ENCODE measurements around the gene LAMA3.

Gene LAMA3

DNA sequence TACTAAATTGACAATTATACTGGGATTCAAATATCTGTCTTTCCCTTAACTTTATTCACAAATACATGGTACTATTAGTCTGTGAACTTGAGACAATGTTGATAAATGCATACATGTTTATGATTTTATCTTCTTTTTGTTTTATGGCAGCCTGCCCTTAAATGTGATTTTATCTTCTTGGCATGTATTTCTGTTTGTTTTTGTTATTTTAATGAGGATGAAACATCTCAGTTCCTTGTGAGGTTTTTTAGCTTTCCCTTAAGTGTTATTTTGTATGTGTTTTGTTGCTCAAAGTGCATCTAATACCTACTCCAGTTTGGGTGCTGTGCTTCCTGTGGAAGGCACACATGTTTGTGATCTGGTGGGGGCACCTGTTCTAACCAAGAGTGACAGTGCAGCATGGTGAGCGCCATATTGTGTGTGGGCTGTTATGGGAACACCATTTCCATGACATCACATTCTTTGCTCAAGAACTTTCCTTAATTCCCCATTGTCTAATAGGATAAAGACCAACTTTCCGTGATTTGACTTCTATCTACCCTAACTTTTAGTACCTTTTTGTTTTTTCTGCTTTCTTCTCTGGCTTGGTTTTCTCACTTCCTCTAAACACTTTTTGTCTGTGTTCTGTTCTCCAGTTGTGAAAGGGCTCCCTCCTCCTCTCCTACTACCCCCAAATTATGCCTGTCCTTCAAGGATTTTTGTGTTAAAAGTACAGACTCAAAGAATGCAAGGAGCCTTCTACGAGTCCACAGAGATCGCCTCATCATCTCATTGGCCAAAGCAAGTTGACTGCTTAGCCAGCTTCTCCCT lies 163.2 kb downstream of the LAMA3 start:
- Histone ChIP-seq H3K36me3 (ENCODE audit: insufficient read depth, low read depth, low read length) (no peaks in the 10 kb centered on the region), H3K4me3 (ENCODE audit: low read length) (no peak overlapping the region), H3K9ac (ENCODE audit: low read depth, low read length) (no peak overlapping the region), H3K9me3 (ENCODE audit: insufficient read depth, low read depth, low read length) (no peaks in the 10 kb centered on the region), H3K27me3 (ENCODE audit: insufficient read depth, low read length) (no peaks in the 10 kb centered on the region), H3K4me1 (ENCODE audit: insufficient read depth, low read length) (peaks cover 14% of the 10 kb centered on the region), H3K27ac (ENCODE audit: low read length) (no peak overlapping the region)

DNA sequence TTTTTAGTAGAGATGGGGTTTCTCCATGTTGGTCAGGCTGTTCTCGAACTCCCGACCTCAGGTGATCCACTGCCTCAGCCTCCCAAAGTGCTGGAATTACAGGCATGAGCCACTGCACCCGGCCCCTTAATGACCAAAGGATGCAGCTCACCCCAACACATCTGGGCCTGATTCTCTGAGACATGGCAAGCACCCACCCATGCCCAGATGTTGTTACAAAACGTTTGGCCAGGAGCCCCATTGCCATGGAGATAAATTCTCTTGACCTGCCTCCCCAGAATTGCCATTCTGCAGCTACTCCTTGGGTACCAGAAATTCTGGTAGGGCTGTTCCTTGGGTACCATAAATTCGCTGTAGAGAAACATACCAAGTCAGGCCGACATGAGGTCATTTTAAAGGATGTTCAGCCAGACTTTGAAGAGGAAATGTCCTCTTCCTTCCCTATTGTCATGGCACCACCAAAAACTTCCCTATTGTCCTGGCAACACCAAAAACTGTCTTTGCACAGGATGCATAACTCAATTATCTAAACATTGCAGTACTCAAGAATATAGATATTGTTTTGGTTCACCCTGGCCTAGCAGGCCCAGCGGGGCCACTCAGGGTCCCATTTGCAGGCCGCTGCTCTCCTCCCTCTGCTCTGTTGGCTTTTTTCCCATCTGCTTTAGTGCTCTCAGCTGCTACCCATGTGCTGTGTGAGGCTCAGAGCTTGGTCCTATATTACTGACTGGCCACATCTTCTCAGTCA lies 164.4 kb downstream of the LAMA3 start:
- no peaks in the 10 kb centered on the region for H3K27me3 ChIP-seq (ENCODE audit: insufficient read depth, low read length)
- no peak overlapping the region for H3K4me3 ChIP-seq (ENCODE audit: low read length)
- no peaks in the 10 kb centered on the region for H3K36me3 ChIP-seq (ENCODE audit: insufficient read depth, low read depth, low read length)
- H3K9ac ChIP-seq (ENCODE audit: low read depth, low read length), result no peak overlapping the region
- no peaks in the 10 kb centered on the region for H3K9me3 ChIP-seq (ENCODE audit: insufficient read depth, low read depth, low read length)
- H3K27ac ChIP-seq (ENCODE audit: low read length), result no peak overlapping the region
- H3K4me1 ChIP-seq (ENCODE audit: insufficient read depth, low read length), result peaks cover 14% of the 10 kb centered on the region

DNA sequence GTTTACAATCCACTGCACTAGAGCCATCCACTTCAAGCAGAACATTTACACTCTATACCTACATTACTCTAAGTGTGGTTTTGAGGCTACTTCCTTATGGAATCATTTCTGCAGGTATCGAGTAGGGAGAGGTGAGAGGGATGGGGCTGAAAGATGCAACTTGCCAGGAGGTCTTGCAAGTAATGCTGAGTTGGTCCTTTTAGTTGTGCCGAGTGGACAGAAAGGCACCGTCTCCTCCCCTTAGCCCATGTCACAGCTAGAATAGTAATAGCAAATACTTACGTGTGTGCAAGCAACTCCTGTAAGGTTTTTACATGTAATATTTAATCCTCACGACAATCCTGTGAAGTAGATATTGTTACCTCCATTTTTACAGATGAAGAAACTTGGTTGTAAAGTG lies 166.5 kb downstream of the LAMA3 start:
- Histone ChIP-seq H3K27me3 (ENCODE audit: insufficient read depth, low read length) (no peaks in the 10 kb centered on the region), H3K9ac (ENCODE audit: low read depth, low read length) (no peak overlapping the region), H3K9me3 (ENCODE audit: insufficient read depth, low read depth, low read length) (no peaks in the 10 kb centered on the region), H3K36me3 (ENCODE audit: insufficient read depth, low read depth, low read length) (no peaks in the 10 kb centered on the region), H3K4me1 (ENCODE audit: insufficient read depth, low read length) (peaks cover 8% of the 10 kb centered on the region; the same call in 1 of the 2 replicates), H3K4me3 (ENCODE audit: low read length) (no peak overlapping the region), H3K27ac (ENCODE audit: low read length) (no peak overlapping the region)

DNA sequence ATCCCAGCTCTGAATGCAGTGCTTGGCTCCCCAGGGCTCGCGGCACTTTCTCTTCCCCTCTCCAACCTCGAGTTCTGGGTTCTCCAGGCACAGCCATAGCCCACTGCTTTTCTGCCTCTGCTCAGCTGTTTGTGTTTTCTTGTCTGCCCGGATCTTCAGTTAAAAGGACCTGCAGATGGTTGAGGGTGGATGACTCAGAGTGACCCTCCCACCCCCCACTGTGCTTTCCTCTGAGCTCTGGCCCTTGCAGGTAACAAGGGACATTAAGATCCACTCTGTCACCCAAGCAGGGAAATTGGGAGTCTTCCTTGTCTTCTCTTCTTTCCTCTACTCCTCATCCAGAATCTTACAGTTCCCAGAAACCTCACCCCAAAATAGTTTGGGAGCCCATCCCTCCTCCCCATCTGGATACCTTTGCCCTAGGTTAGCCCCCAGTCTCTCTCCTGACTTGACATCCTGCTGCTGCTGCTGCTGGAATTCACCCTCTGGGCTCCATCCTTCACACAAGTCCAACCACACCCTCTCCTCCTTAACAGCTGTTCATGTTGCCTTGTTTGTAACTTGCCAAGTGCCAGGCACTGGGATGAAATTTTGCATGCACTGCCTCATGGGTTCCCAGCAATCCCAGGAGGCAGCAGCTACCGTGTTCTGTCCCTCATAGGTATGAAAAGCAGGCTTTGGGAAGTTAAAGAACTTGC lies 167.4 kb downstream of the LAMA3 start:
- Histone ChIP-seq H3K9ac (ENCODE audit: low read depth, low read length) (no peak overlapping the region), H3K4me3 (ENCODE audit: low read length) (no peak overlapping the region), H3K36me3 (ENCODE audit: insufficient read depth, low read depth, low read length) (no peaks in the 10 kb centered on the region), H3K27me3 (ENCODE audit: insufficient read depth, low read length) (no peaks in the 10 kb centered on the region), H3K4me1 (ENCODE audit: insufficient read depth, low read length) (peaks cover 11% of the 10 kb centered on the region), H3K9me3 (ENCODE audit: insufficient read depth, low read depth, low read length) (no peaks in the 10 kb centered on the region), H3K27ac (ENCODE audit: low read length) (no peak overlapping the region)

DNA sequence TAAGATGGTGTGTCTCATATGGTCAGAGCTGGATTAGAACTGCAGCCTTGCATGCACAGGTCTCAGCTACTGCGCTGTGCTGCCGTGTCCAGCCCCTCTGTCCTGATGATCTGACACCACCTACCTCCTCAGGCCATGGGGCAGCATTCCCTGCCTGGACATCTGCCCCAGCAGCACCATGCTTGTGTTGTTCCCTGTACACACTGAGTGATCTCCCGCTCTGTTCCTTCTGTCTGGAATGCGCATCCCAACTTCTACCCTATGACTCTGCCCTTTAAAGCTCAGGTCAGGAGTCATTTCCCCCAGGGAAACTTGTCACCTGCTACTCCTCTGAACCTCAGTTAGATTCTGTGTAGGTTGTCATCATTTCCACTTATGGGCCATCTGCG lies 167.9 kb downstream of the LAMA3 start:
- no peaks in the 10 kb centered on the region for H3K9me3 ChIP-seq (ENCODE audit: insufficient read depth, low read depth, low read length)
- H3K9ac ChIP-seq (ENCODE audit: low read depth, low read length), result no peak overlapping the region
- no peaks in the 10 kb centered on the region for H3K27me3 ChIP-seq (ENCODE audit: insufficient read depth, low read length)
- H3K27ac ChIP-seq (ENCODE audit: low read length), result no peak overlapping the region
- peaks cover 16% of the 10 kb centered on the region for H3K4me1 ChIP-seq (ENCODE audit: insufficient read depth, low read length)
- no peaks in the 10 kb centered on the region for H3K36me3 ChIP-seq (ENCODE audit: insufficient read depth, low read depth, low read length)
- H3K4me3 ChIP-seq (ENCODE audit: low read length), result no peak overlapping the region

DNA sequence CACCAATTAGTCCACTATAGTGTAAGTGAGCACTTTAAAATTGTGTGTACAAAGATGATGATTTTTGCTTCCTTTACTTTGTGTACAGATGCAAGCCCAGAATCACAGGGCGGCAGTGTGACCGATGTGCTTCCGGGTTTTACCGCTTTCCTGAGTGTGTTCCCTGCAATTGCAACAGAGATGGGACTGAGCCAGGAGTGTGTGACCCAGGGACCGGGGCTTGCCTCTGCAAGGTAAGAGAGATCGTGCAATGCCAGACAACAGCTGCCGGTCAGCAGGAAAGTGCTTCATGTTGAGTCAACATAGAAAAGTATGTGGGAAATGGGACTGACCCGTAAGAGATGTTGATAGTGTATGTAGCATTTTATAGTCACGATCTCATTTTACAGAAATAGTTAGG lies 168.5 kb downstream of the LAMA3 start:
- H3K4me1 ChIP-seq (ENCODE audit: insufficient read depth, low read length), result peaks cover 21% of the 10 kb centered on the region
- no peaks in the 10 kb centered on the region for H3K36me3 ChIP-seq (ENCODE audit: insufficient read depth, low read depth, low read length)
- no peaks in the 10 kb centered on the region for H3K9me3 ChIP-seq (ENCODE audit: insufficient read depth, low read depth, low read length)
- no peak overlapping the region for H3K27ac ChIP-seq (ENCODE audit: low read length)
- H3K27me3 ChIP-seq (ENCODE audit: insufficient read depth, low read length), result no peaks in the 10 kb centered on the region
- no peak overlapping the region for H3K9ac ChIP-seq (ENCODE audit: low read depth, low read length)
- no peak overlapping the region for H3K4me3 ChIP-seq (ENCODE audit: low read length)

DNA sequence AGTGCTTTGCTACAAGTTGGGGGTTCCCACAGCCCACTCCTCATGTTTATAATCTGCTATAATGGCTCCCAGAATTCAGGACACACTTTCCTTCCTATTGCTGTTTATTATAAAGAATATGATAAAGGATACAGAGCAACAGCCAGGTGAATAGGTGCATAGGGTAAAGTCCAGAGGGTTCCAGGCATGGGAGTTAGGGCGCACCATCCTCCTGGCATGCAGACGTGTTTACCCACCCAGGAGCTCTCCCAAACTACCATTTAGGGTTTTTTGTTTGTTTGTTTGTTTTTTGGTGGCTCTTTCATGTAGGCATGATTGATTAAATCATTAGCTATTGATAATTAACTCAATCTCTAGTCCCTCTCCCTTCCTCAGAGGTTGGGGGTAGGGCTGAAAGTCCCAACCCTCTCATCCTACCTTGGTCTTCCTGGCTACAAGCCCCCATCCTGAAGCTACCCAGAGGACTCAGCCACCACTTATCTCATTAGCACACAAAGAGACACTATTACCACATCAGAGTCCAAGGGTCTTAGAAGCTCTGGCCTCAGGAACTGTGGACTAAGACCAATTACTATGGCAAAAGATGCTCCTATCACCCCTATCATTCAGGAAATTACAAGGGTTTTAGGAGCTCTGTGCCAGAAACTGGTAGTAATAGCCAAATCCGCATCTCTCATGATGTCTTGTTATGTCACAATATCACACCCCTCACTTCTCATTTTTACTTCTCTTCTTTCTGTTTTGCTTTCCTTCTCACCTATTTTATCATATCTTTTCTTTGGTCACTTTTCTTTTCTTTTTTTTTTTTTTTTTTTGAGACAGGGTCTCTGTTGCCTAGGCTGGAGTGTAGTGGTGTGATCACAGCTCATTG lies 170.4 kb downstream of the LAMA3 start:
- peaks cover 23% of the 10 kb centered on the region for H3K4me1 ChIP-seq (ENCODE audit: insufficient read depth, low read length)
- H3K9me3 ChIP-seq (ENCODE audit: insufficient read depth, low read depth, low read length), result no peaks in the 10 kb centered on the region
- H3K27ac ChIP-seq (ENCODE audit: low read length), result no peak overlapping the region
- H3K27me3 ChIP-seq (ENCODE audit: insufficient read depth, low read length), result no peaks in the 10 kb centered on the region
- no peak overlapping the region for H3K4me3 ChIP-seq (ENCODE audit: low read length)
- H3K9ac ChIP-seq (ENCODE audit: low read depth, low read length), result no peak overlapping the region
- no peaks in the 10 kb centered on the region for H3K36me3 ChIP-seq (ENCODE audit: insufficient read depth, low read depth, low read length)

DNA sequence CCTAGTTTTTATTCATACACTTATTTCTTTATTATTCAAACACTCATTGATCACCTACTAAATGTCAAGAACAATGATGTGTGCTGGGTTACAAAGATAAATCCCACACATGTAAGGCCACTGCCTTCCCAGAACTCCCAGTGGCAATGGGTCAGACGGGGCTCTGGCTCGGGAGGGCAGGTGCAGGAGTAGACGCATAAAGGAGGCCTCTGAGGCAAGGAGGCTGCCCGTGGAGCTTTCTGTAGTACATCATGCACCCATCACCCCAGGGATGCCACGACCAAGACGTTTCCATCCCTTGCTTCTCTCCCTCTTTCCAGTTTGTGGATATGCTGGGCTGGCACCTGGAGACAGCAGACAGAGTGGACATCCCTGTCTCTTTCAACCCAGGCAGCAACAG lies 172.1 kb downstream of the LAMA3 start:
- Histone ChIP-seq H3K27ac (ENCODE audit: low read length) (no peak overlapping the region), H3K9me3 (ENCODE audit: insufficient read depth, low read depth, low read length) (no peaks in the 10 kb centered on the region), H3K9ac (ENCODE audit: low read depth, low read length) (no peak overlapping the region), H3K27me3 (ENCODE audit: insufficient read depth, low read length) (no peaks in the 10 kb centered on the region), H3K4me3 (ENCODE audit: low read length) (no peak overlapping the region), H3K4me1 (ENCODE audit: insufficient read depth, low read length) (peaks cover 21% of the 10 kb centered on the region), H3K36me3 (ENCODE audit: insufficient read depth, low read depth, low read length) (no peaks in the 10 kb centered on the region)

DNA sequence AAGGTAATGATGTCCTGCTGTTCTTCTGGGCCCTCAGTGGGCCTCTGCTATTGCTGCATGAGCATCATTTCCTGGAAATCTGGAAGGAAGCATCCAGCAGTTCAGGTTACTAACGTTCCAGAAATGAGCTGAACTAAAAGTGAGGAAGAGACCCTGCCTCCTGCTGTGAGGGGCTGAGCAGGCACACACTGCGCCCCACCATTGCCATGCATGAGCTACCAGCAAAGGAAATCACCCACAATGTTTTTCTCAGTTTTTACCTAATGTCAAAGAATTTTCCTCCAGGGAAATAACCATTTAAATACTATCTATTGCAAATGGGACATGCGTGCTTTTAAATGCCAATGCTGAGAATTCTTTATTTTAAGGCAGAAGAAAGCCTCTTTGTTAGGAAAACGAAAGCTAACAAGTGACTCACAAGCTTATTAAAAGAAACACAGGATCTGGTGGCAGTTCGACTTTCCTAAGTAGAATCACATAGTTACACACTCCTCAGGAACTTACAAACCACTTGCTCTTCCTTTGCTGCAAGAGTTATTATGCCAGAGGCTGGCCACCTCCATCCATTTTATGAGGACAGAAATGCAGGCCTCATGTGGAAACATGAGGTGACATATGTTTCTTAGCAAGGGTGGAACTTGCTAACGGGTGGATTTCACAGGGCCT lies 172.7 kb downstream of the LAMA3 start:
- Histone ChIP-seq H3K9ac (ENCODE audit: low read depth, low read length) (no peak overlapping the region), H3K4me1 (ENCODE audit: insufficient read depth, low read length) (peaks cover 15% of the 10 kb centered on the region), H3K27me3 (ENCODE audit: insufficient read depth, low read length) (no peaks in the 10 kb centered on the region), H3K4me3 (ENCODE audit: low read length) (peak overlapping the region; percentile 23; the same call in 1 of the 2 replicates), H3K36me3 (ENCODE audit: insufficient read depth, low read depth, low read length) (no peaks in the 10 kb centered on the region), H3K27ac (ENCODE audit: low read length) (no peak overlapping the region), H3K9me3 (ENCODE audit: insufficient read depth, low read depth, low read length) (no peaks in the 10 kb centered on the region)

DNA sequence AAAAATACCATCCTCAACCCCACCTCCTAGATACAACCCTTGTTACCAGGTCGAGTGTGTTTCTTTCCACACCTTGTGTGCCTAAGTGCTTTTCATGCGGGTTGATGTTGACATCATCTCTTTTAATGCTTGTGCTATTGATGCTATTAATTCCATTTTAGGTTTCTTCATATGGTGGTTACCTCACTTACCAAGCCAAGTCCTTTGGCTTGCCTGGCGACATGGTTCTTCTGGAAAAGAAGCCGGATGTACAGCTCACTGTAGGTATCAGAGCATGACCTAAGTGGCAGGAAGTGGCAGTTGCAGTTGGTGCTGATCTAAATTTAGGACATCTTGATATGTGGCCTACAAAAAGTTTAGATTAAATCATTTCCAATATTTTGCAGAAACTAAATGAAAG lies 175.4 kb downstream of the LAMA3 start:
- no peak overlapping the region for H3K27ac ChIP-seq (ENCODE audit: low read length)
- H3K4me3 ChIP-seq (ENCODE audit: low read length), result no peak overlapping the region

DNA sequence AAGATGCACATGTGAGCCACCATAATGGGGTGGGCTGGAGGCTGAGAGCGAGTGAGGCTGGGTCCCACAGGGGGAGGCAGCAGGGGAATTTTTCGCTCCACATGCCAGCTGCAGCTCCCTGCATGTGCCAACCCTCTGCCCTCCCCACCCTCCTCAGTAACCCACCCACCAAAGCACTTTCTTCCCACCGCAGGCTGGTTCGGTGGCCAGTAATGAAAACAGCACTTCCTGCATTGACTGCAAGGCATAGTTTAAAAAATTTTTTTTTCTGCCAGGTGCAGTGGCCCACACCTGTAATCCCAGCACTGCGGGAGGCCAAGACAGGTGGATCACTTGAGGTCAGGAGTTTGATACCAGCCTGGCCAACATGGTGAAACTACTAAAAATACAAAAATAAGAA lies 177.8 kb downstream of the LAMA3 start:
- Histone ChIP-seq H3K27me3 (ENCODE audit: insufficient read depth, low read length) (no peaks in the 10 kb centered on the region), H3K9ac (ENCODE audit: low read depth, low read length) (no peak overlapping the region), H3K27ac (ENCODE audit: low read length) (no peak overlapping the region), H3K4me1 (ENCODE audit: insufficient read depth, low read length) (peaks cover 9% of the 10 kb centered on the region), H3K9me3 (ENCODE audit: insufficient read depth, low read depth, low read length) (no peaks in the 10 kb centered on the region), H3K36me3 (ENCODE audit: insufficient read depth, low read depth, low read length) (no peaks in the 10 kb centered on the region), H3K4me3 (ENCODE audit: low read length) (no peak overlapping the region)

More for the DNA sequence above, 175.4 kb downstream of the LAMA3 start:
- H3K27me3 ChIP-seq (ENCODE audit: insufficient read depth, low read length), result no peaks in the 10 kb centered on the region
- H3K4me1 ChIP-seq (ENCODE audit: insufficient read depth, low read length), result peaks cover 15% of the 10 kb centered on the region
- no peaks in the 10 kb centered on the region for H3K36me3 ChIP-seq (ENCODE audit: insufficient read depth, low read depth, low read length)
- H3K9ac ChIP-seq (ENCODE audit: low read depth, low read length), result no peak overlapping the region
- H3K9me3 ChIP-seq (ENCODE audit: insufficient read depth, low read depth, low read length), result no peaks in the 10 kb centered on the region

All from iPS-20b (cell line).